ENCODE measurements around the gene PRRT2. TPM values are rescaled to one million over a fixed set of nuclear protein-coding genes. Genes with fewer than 3 reads are reported as not detected.

The PRRT2 gene
- total RNA-seq, 4 donors from 2014 or later: 1.4 to 6.0 (median 1.9) TPM; not detected in 1

DNA sequence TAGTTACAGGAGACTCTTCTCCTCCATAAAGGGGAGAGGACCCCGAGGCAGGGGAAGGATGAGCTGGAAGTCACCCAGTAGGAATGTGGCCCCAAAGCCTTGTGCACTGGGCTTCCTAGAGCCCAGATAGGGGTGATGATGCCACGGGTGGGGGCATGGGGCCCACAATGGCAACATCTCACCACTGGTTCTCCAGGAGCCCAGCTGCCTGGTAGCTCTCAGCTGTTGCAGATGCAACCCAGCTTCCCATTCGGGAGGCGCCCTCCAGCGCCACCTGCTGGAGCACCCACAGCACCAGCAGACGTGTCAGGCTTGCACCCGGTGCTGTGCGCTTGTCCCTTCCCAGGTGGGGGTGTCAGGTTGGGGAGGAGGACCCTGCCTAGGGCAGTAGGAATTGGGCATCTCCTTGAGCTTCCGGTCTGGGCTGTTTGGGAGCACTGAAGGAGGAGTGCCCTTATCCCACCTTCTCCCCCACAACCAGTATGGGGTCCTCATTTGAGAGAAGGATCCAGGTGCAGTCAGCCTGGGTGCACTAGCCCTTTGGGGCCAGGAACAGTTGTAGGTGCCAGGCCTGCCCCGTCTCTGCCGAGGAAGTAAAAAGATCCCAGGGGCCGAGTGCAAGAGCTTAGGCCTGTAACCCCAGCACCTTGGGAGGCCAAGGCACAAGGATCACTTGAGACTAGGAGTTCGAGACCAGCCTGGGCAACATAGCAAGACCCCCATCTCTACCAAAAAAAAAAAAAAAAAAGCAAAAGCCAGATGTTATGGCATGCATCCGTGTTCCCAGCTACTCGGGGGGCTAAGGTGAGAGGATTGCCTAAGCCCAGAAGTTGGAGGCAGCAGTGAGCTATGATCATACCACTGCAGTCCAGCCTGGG is 36.7 kb downstream of the PRRT2 start:
- no peaks in the 10 kb centered on the region for H3K4me1 ChIP-seq
- intact Hi-C loops (cut with DNase I; ENCODE audit: low total_unique reads): no loop called here
- no peak overlapping the region for H3K4me3 ChIP-seq
- in situ Hi-C loops (cut with MboI; ENCODE audit: low pct_ligation_motif_present in 1 of 4, low pct_unique_long_range_greater_than_20kb in 1 of 4, low sequenced_read_pairs in 3 of 4): loop anchor here in 1 of 4 donors (10.0 kb wide), 1 partner anchor 154 kb away; no protein-coding TSS in a partner anchor
- TF ChIP-seq POLR2A (IDR thresholded peaks at IDR 0.05): no peak
- TF ChIP-seq, protein P1, sequence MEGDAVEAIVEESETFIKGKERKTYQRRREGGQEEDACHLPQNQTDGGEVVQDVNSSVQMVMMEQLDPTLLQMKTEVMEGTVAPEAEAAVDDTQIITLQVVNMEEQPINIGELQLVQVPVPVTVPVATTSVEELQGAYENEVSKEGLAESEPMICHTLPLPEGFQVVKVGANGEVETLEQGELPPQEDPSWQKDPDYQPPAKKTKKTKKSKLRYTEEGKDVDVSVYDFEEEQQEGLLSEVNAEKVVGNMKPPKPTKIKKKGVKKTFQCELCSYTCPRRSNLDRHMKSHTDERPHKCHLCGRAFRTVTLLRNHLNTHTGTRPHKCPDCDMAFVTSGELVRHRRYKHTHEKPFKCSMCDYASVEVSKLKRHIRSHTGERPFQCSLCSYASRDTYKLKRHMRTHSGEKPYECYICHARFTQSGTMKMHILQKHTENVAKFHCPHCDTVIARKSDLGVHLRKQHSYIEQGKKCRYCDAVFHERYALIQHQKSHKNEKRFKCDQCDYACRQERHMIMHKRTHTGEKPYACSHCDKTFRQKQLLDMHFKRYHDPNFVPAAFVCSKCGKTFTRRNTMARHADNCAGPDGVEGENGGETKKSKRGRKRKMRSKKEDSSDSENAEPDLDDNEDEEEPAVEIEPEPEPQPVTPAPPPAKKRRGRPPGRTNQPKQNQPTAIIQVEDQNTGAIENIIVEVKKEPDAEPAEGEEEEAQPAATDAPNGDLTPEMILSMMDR (IDR thresholded peaks at IDR 0.05): peak; percentile 87 to 93 (median 88)
- peak in 2 of 3 donors; percentile 65 to 71 for TF ChIP-seq POLR2AphosphoS5 (IDR thresholded peaks at IDR 0.05)
- H3K9me3 ChIP-seq: no peaks in the 10 kb centered on the region
- peak; percentile 88 for DNase-seq
- WGBS, 2 donors (ENCODE audit: low coverage in 1 of 2): 32% methylated on average over 15 of the region's 15 CpGs; no CpG with 5 or more reads in 1 of the 2 donors
- no peak overlapping the region for H3K27ac ChIP-seq
- no peaks in the 10 kb centered on the region for H3K27me3 ChIP-seq
- peaks cover 0 to 37% (median 18%) of the 10 kb centered on the region in 4 donors for H3K36me3 ChIP-seq

DNA sequence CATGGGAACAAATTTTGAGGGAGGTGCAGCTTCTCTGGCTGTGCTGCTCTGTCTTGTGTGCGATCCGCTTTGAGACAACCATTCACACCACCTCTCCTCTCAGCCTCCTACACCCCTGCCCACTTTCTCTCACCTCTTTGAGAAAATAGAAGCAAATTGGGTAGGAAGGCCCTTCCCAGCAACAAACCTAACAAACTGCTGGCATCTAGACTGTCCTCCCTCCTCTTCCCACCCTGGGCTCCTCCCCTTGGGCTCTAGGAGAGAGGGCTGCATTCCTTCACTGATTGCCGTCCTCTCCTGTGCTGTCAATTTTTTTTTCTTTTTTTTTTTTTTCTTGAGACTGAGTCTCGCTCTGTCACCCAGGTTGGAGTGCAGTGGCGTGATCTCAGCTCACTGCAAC is 37.5 kb downstream of the PRRT2 start:
- no peaks in the 10 kb centered on the region for H3K27me3 ChIP-seq
- peaks cover 0 to 35% (median 17%) of the 10 kb centered on the region in 4 donors for H3K36me3 ChIP-seq
- H3K27ac ChIP-seq: peak overlapping the region in 1 of 4 donors; percentile 22
- no peak for DNase-seq
- intact Hi-C loops (cut with DNase I; ENCODE audit: low total_unique reads) (no loop called here), in situ Hi-C loops (cut with MboI; ENCODE audit: low pct_ligation_motif_present in 1 of 4, low pct_unique_long_range_greater_than_20kb in 1 of 4, low sequenced_read_pairs in 3 of 4) (loop anchor here in 1 of 4 donors (10.0 kb wide), 1 partner anchor 155 kb away; no protein-coding TSS in a partner anchor)
- no peaks in the 10 kb centered on the region for H3K4me1 ChIP-seq
- TF ChIP-seq, protein P1 (IDR thresholded peaks at IDR 0.05): no peak
- peak in 1 of 3 donors; percentile 3 for TF ChIP-seq POLR2AphosphoS5 (IDR thresholded peaks at IDR 0.05)
- 57 to 69% methylated on average over 3 to 5 of the region's 5 CpGs for WGBS, 2 donors (ENCODE audit: low coverage in 1 of 2)
- no peak overlapping the region for H3K4me3 ChIP-seq
- H3K9me3 ChIP-seq: no peaks in the 10 kb centered on the region

- H3K9me3 ChIP-seq: no peaks in the 10 kb centered on the region
- WGBS, 2 donors (ENCODE audit: low coverage in 1 of 2): 92% methylated on average over 3 of the region's 3 CpGs; no CpG with 5 or more reads in 1 of the 2 donors
- no peak overlapping the region for H3K4me3 ChIP-seq
- H3K4me1 ChIP-seq: no peaks in the 10 kb centered on the region
- no peak for DNase-seq
- in situ Hi-C loops (cut with MboI; ENCODE audit: low pct_ligation_motif_present in 1 of 4, low pct_unique_long_range_greater_than_20kb in 1 of 4, low sequenced_read_pairs in 3 of 4) (loop anchor here in 2 of 4 donors (25.0 kb wide), 1 partner anchor 161 kb away; the partner anchor contains the start of genes C16orf92 (in 2 of the 2) and DOC2A (in 2 of the 2)), intact Hi-C loops (cut with DNase I; ENCODE audit: low total_unique reads) (loop anchor here (10.0 kb wide), 1 partner anchor 146 kb away; no protein-coding TSS in a partner anchor)
- no peaks in the 10 kb centered on the region for H3K27me3 ChIP-seq
- peaks cover 0 to 20% (median 9%) of the 10 kb centered on the region in 4 donors for H3K36me3 ChIP-seq
- TF ChIP-seq, protein P1 (IDR thresholded peaks at IDR 0.05): no peak
- TF ChIP-seq POLR2A (IDR thresholded peaks at IDR 0.05) (no peak), EP300 (IDR thresholded peaks at IDR 0.05; ENCODE audit: low read depth) (no peak), POLR2AphosphoS5 (IDR thresholded peaks at IDR 0.05) (no peak)
- no peak overlapping the region for H3K27ac ChIP-seq
Measured at GRCh38 chr16:29850998-29851397, 39.0 kb downstream of the PRRT2 start.

- intact Hi-C loops (cut with DNase I; ENCODE audit: low total_unique reads) (loop anchor here (10.0 kb wide), 1 partner anchor 148 kb away; no protein-coding TSS in a partner anchor), in situ Hi-C loops (cut with MboI; ENCODE audit: low pct_ligation_motif_present in 1 of 4, low pct_unique_long_range_greater_than_20kb in 1 of 4, low sequenced_read_pairs in 3 of 4) (loop anchor here in 2 of 4 donors (25.0 kb wide), 1 partner anchor 160 kb away; the partner anchor contains the start of genes C16orf92 (in 2 of the 2) and DOC2A (in 2 of the 2))
- 62 to 64% methylated on average over 3 to 7 of the region's 7 CpGs for WGBS, 2 donors (ENCODE audit: low coverage in 1 of 2)
- no peaks in the 10 kb centered on the region for H3K27me3 ChIP-seq
- DNase-seq: no peak
- H3K4me1 ChIP-seq: no peaks in the 10 kb centered on the region
- TF ChIP-seq EP300 (IDR thresholded peaks at IDR 0.05; ENCODE audit: low read depth) (no peak), POLR2AphosphoS5 (IDR thresholded peaks at IDR 0.05) (peak; percentile 32 to 46 (median 45))
- H3K9me3 ChIP-seq: no peaks in the 10 kb centered on the region
- no peak overlapping the region for H3K4me3 ChIP-seq
- H3K27ac ChIP-seq: peak overlapping the region in 3 of 4 donors; percentile 25 to 48 (median 43)
- peaks cover 0 to 3% (median under 1%) of the 10 kb centered on the region in 4 donors for H3K36me3 ChIP-seq
Measured at GRCh38 chr16:29852654-29853053, 40.7 kb downstream of the PRRT2 start.

Measured in transverse colon (tissue), 4 donors.